Hypothalamus (tissue), 51 donors: ENCODE results near the gene DYNLT2.
A peak's percentile ranks its signal among the peaks of the same experiment; 100 is the strongest.
"Not testable (repeated sequence)": the region's sequence is repeated elsewhere in the genome, so short reads cannot be mapped to it uniquely, and the experiment has no call there.

Source experiments
- DNase-seq, 51 donors: peaks; one replicate each; lab custom pipeline; 2025; lab: John Stamatoyannopoulos, UW

Gene DYNLT2

DNA sequence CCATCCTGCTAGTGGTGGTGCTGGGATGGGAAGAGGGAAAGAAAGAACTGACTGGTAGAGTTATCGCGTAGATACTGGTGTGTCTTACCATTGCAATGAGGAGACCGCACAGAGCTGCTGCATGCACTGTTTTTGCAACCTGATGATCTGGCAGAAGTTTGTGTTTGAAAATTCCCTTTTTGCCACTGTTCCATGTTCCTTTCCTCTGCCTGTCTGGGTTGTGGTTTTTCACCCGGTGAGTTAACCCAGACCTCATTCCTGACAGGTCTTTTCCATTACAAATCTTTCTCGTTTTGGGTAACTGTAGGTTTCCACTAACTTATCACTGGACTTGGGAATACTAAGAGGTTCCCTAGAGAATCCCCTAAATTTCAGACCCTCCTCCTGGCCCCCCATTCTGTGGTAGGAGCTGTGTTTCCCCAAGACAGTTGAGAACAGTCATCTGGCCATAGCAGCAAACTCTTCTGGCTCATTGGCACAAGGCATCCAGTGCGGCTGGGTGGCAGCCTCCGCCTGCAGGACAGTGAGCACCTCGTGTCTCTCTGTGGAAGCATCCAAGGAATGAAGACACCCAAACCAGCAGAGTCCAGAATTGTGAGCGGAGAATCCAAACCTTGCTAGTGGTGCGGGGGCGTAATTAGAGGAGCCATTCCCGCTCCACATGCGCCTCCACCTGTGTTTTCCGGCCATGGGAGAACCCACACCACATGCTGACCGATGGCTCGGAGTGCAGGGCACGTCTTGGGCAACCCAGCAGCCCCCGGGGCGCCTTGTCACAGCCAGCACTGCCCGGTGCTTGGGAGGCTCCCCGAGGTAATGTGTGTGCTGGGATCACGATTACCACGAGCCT is 32.8 kb upstream of the DYNLT2 start:
- no peak for DNase-seq

- DNase-seq, result no peak
These were observed 32.0 kb upstream of the DYNLT2 start for GRCh38 chr6:169783401-169783800.

DNA sequence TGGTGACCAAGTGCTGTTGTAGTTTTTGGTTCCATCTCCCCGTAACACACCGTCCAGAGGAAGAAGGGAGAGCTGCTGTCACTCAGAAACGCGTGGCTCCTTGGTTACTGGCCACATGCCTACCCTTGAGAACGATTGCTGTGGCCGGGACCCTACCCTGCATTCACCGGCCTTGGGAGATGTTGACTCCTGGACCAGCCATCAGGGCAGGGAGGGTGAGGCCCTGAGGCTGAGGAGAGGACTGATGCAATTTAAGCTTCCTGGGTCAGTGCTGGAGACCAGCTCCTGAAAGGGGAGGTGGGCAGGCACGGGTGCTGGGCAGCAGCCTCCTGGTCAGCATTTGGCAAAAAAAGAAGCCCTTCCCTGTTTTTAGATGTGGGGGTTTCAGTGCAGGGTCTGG is 31.6 kb upstream of the DYNLT2 start:
- DNase-seq, result no peak

GRCh38 chr6:169780571-169781091 is 29.3 kb upstream of the DYNLT2 start:
- DNase-seq, result no peak

DNA sequence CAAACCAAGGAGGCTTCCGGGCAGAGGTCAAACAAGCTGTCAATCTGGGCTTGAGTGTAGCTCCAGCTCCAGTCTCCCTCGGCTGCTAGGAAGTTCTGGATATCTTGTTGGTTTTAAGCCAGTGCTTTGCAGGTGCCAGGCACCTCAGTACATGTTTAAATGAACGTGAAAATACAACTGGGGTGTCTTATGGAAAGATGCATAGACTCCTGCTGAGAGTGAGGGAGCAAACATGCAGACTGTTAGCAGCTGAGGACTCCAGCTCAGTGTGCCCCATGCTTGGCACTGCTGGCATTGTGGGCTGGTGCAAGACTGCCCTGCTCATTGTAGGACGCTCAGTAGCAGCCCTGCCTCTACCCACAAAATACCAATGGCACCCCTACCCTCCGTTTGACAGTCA is 28.5 kb upstream of the DYNLT2 start:
- no peak for DNase-seq

DNA sequence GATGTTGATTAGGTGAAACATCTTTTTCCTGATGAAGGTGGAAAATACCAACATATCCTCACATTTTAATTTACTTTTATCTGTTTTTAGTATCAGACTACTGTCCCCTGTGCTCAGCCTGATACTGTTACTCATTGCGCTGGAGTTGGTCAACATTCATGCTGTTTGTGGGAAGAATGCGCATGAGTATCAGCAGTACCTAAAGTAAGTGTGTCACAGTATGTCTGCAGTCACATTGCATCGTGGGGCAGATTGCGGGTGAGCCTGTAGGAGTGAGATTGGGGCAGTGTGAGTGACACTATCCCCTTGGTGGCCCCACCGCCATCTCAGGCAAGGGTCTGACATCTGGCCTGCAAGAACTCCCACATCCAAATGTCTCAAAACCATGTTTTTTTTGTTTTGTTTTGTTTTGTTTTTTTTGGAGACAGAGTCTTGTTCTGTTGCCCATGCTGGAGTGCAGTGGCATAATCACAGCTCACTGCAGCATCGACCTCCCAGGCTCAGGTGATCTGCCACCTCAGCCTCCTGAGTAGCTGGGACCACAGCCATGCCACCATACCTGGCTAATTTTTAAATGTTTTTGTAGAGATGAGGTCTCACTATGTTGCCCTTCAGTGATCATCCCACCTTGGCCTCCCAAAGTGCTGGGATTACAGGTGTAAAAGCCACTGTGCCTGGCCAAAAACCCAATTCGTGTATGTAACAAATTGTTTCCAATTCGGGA is 27.9 kb upstream of the DYNLT2 start:
- DNase-seq, result no peak

- DNase-seq, result no peak
These were observed 27.3 kb upstream of the DYNLT2 start for GRCh38 chr6:169778646-169779045.

DNA sequence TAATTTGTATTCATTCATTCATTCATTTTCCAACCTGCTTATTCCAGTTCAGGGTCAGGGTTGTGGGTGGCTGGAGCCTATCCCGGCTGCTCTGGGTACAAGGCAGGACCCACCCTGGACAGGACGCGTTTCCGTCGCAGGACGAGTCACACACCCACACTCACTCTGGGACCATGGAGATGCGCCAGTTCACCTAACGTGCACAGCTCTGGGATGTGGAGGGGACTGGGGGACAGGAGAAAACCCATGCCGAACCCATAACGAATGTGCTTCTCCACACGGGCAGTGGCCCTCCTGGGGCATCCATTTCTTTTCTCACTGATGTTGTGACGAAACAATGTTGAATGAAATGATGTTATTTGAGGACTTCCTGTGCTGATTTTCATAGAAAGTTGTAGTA is 26.5 kb upstream of the DYNLT2 start:
- DNase-seq, result no peak

GRCh38 chr6:169776379-169776778 is 25.0 kb upstream of the DYNLT2 start:
- DNase-seq, result no peak

DNA sequence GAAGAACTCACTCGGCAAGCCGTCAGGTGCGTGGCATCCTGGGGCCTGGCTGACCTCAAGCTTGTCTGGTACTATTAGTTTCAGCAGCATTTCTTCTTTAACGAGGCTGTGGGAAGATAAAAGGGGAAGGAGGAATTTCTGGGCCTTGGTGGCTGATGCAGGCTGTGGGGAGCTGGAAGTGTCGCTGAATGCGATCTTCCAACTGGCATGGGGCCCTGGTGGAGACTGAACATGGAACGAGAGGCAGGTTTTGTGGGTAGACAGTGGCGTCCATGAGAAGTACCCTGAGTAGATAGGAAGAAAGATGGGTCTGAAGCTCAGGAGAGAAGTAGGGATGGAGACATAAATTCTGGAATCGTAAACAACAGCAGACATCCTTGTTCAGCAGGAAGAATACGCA is 23.9 kb upstream of the DYNLT2 start:
- no peak for DNase-seq

GRCh38 chr6:169774347-169774746 is 23.0 kb upstream of the DYNLT2 start:
- DNase-seq, result no peak

- no peak for DNase-seq
These were observed 15.8 kb upstream of the DYNLT2 start for GRCh38 chr6:169766921-169767736.

- DNase-seq, result no peak
These were observed 14.9 kb upstream of the DYNLT2 start for GRCh38 chr6:169766232-169766631.

GRCh38 chr6:169765789-169766188 is 14.4 kb upstream of the DYNLT2 start:
- not testable (repeated sequence) for DNase-seq

DNA sequence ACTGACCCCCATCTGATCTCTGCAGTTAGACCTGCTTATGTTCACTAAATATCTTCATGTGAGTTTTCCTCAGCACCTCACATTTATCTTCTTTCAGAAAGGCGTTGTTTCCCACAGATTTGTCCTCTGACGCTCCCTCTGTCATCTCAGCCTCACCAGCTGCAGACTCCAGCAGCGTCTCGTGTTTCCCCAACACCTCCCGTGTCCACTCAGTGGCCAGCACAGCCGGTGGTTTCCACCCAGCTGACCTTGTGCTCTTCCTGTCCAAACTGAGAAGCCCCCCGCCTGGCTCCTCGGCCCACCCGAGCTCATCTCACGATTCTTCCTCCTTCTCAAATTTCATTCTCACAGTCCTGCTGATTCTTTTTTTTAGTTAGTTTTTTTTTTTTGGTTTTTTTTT is 12.5 kb upstream of the DYNLT2 start:
- DNase-seq, result no peak

DNA sequence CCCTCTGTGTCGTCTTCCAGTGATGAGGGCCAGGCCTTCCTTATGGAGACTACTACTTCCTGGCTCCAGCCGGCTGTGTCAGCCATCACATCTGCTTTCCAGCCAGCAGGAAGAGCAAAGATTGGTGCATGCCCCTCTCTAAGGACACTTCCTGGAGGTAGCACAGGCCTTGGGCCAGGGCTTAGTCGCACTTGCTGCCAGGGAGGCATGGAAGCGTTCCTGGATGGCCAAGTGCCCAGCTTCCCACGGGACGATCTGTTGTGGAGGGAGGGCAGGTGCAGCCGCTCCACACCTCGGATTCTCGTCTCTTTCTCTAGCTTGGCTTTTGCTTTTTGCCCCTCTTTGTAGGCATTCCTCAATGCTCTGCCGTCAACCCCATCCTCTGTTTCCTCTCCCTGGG is 11.9 kb upstream of the DYNLT2 start:
- DNase-seq, result no peak

GRCh38 chr6:169755162-169755561 is 3.8 kb upstream of the DYNLT2 start:
- no peak for DNase-seq

- peak in 4 of 51 donors; percentile 8 to 49 (median 30) for DNase-seq
These were observed 777 bp upstream of the DYNLT2 start for GRCh38 chr6:169752074-169752623.

- DNase-seq, result no peak
These were observed 4.8 kb downstream of the DYNLT2 start for GRCh38 chr6:169746556-169746955.

GRCh38 chr6:169745405-169745804 is 6.0 kb downstream of the DYNLT2 start:
- no peak for DNase-seq

DNA sequence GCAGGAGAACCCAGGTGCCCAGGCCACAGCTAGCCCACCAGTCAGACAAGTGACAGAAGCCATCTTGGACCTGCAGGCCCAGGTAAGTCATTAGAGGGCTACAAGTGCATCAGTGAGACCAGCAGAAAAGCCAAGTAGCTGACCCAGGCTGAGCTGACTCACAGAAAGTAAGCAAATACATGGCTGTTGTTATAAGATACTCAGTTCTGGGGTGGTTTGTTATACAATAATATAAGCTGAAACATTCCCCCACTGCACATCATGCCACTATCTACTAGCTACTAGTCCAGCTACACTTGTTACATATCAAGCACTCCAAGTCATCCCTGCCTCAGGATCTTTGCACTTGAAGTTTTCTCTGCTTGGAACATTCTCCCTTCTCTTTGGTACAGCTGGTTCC is 10.0 kb downstream of the DYNLT2 start:
- no peak for DNase-seq
